ENCODE results near the gene CCDC14.
"Not testable (repeated sequence)": the region's sequence is repeated elsewhere in the genome, so short reads cannot be mapped to it uniquely, and the experiment has no call there.

DNA sequence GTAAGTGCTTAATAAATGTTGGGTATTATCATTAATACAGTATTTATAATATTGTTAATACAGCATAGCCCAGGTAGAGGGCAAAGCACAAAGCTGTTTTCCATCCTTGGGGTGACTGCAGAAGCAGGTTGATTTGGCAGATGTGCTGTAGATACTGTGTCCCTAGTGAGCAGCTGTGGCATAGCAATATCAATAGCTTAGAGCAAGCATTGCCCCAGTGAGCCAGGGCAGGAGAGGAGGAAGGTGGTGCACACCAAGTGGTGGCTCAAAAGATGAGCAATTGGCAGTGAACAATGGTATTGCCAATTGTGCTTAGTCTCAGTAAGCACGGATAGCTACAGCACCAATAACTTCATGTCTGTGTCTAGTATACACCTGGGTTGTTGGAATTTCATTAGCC, 5.8 kb upstream of the CCDC14 start:
- not testable (repeated sequence) for TF ChIP-seq MAZ (IDR thresholded peaks at IDR 0.05; ENCODE audit: borderline replicate concordance, low read depth, low read length); POLR2A (IDR thresholded peaks at IDR 0.05; ENCODE audit: low read depth, low read length); CTCF (conservative IDR thresholded peaks at IDR 0.05; ENCODE audit: low read depth, low read length); FOS (IDR thresholded peaks at IDR 0.05; ENCODE audit: low read depth, low read length); CEBPB (IDR thresholded peaks at IDR 0.05; ENCODE audit: low read depth, low read length); RCOR1 (IDR thresholded peaks at IDR 0.05; ENCODE audit: insufficient replicate concordance, low read length); SMC3 (IDR thresholded peaks at IDR 0.05; ENCODE audit: low read depth, low read length)
- TF ChIP-seq, protein P1, sequence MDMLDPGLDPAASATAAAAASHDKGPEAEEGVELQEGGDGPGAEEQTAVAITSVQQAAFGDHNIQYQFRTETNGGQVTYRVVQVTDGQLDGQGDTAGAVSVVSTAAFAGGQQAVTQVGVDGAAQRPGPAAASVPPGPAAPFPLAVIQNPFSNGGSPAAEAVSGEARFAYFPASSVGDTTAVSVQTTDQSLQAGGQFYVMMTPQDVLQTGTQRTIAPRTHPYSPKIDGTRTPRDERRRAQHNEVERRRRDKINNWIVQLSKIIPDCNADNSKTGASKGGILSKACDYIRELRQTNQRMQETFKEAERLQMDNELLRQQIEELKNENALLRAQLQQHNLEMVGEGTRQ (IDR thresholded peaks at IDR 0.05; ENCODE audit: low read depth, low read length): not testable (repeated sequence)
- TF ChIP-seq, protein P2, sequence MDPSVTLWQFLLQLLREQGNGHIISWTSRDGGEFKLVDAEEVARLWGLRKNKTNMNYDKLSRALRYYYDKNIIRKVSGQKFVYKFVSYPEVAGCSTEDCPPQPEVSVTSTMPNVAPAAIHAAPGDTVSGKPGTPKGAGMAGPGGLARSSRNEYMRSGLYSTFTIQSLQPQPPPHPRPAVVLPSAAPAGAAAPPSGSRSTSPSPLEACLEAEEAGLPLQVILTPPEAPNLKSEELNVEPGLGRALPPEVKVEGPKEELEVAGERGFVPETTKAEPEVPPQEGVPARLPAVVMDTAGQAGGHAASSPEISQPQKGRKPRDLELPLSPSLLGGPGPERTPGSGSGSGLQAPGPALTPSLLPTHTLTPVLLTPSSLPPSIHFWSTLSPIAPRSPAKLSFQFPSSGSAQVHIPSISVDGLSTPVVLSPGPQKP (IDR thresholded peaks at IDR 0.05; ENCODE audit: borderline replicate concordance, low read depth, low read length): not testable (repeated sequence)
